ENCODE results near the gene CRIP2.

Gene CRIP2

GRCh38 chr14:105487986-105488777 is 13.6 kb downstream of the CRIP2 start:
- no peak for DNase-seq (ENCODE audit: low read depth)

GRCh38 chr14:105488781-105489541 is 14.3 kb downstream of the CRIP2 start:
- no peak for DNase-seq (ENCODE audit: low read depth)

- DNase-seq (ENCODE audit: low read depth): peak; percentile 82
Observed at GRCh38 chr14:105489542-105490266, 15.1 kb downstream of the CRIP2 start.

GRCh38 chr14:105490267-105490571 is 15.6 kb downstream of the CRIP2 start:
- no peak for DNase-seq (ENCODE audit: low read depth)

- peak; percentile 98 for DNase-seq (ENCODE audit: low read depth)
Observed at GRCh38 chr14:105490572-105491365, 16.1 kb downstream of the CRIP2 start, which contains the start of gene TEDC1. Gene TEDC1, plus strand, starts transcription at chr14:105491246. Its CDS starts 130 bp downstream, at chr14:105491376.

- peak; percentile 76 for DNase-seq (ENCODE audit: low read depth)
Observed at GRCh38 chr14:105491366-105491973, 16.8 kb downstream of the CRIP2 start.

GRCh38 chr14:105492031-105492970 is 17.7 kb downstream of the CRIP2 start:
- DNase-seq (ENCODE audit: low read depth): no peak

GRCh38 chr14:105492971-105493871 is 18.6 kb downstream of the CRIP2 start:
- no peak for DNase-seq (ENCODE audit: low read depth)

GRCh38 chr14:105493921-105494605 is 19.4 kb downstream of the CRIP2 start:
- no peak for DNase-seq (ENCODE audit: low read depth)

GRCh38 chr14:105494606-105494929 is 19.9 kb downstream of the CRIP2 start:
- no peak for DNase-seq (ENCODE audit: low read depth)

GRCh38 chr14:105495101-105495989 is 20.7 kb downstream of the CRIP2 start:
- no peak for DNase-seq (ENCODE audit: low read depth)

- DNase-seq (ENCODE audit: low read depth): no peak
Observed at GRCh38 chr14:105495990-105496830, 21.6 kb downstream of the CRIP2 start.

- DNase-seq (ENCODE audit: low read depth): no peak
Observed at GRCh38 chr14:105496831-105497591, 22.4 kb downstream of the CRIP2 start.

- DNase-seq (ENCODE audit: low read depth): no peak
Observed at GRCh38 chr14:105497671-105498429, 23.2 kb downstream of the CRIP2 start.
